GM19239 (cell line): ENCODE data around the gene ACOT8.
"Not testable (repeated sequence)": the region's sequence is repeated elsewhere in the genome, so short reads cannot be mapped to it uniquely, and the experiment has no call there.

Source experiments
- DNase-seq: peaks from one replicate; pipeline ENCODE4 v3.0.0; 2011; ENCODE audit warnings: low spot score; ENCODE audit not compliant: insufficient read length
- FAIRE-seq: peaks from 2 replicates; lab custom pipeline; 2011; peaks lifted over from hg19 to GRCh38; lab: Jason Lieb, UNC

ACOT8 gene

GRCh38 chr20:45888681-45889080 is 31.5 kb upstream of the ACOT8 start:
- FAIRE-seq, result no peak
- no peak for DNase-seq

GRCh38 chr20:45887346-45887715 is 30.1 kb upstream of the ACOT8 start, which contains the start of gene SPATA25:
SPATA25 (minus strand) TSS chr20:45887622; CDS start chr20:45887590, 32 bp downstream.
- DNase-seq, result no peak
- no peak for FAIRE-seq

GRCh38 chr20:45886590-45887345 is 29.6 kb upstream of the ACOT8 start:
- DNase-seq (no peak), FAIRE-seq (no peak)

- FAIRE-seq, result no peak
- DNase-seq, result no peak
Observed at GRCh38 chr20:45883100-45883469, 25.9 kb upstream of the ACOT8 start.

GRCh38 chr20:45882469-45883099 is 25.4 kb upstream of the ACOT8 start:
- FAIRE-seq (no peak), DNase-seq (no peak)

GRCh38 chr20:45880988-45881788 is 24.0 kb upstream of the ACOT8 start, which contains the start of gene ZSWIM1:
ZSWIM1 (plus strand) TSS chr20:45881227; CDS start chr20:45882593, 1,366 bp downstream.
- DNase-seq, result peak; percentile 95
- FAIRE-seq, result peak; percentile 98

GRCh38 chr20:45878076-45878761 is 21.0 kb upstream of the ACOT8 start:
- FAIRE-seq (no peak), DNase-seq (no peak)

- FAIRE-seq (no peak), DNase-seq (no peak)
Observed at GRCh38 chr20:45874576-45874975, 17.4 kb upstream of the ACOT8 start.

- DNase-seq, FAIRE-seq: not testable (repeated sequence)
Observed at GRCh38 chr20:45874104-45874481, 16.9 kb upstream of the ACOT8 start.

GRCh38 chr20:45873409-45874103 is 16.4 kb upstream of the ACOT8 start:
- FAIRE-seq, result no peak

GRCh38 chr20:45872626-45873025 is 15.4 kb upstream of the ACOT8 start:
- no peak for FAIRE-seq
- DNase-seq, result no peak

More at GRCh38 chr20:45873409-45874103, 16.4 kb upstream of the ACOT8 start:
- DNase-seq, result no peak

GRCh38 chr20:45867819-45868176 is 10.6 kb upstream of the ACOT8 start:
- FAIRE-seq (no peak), DNase-seq (no peak)

GRCh38 chr20:45867136-45867818 is 10.1 kb upstream of the ACOT8 start:
- DNase-seq, result no peak

GRCh38 chr20:45866454-45866853 is 9.3 kb upstream of the ACOT8 start:
- DNase-seq (no peak), FAIRE-seq (no peak)

More at GRCh38 chr20:45867136-45867818, 10.1 kb upstream of the ACOT8 start:
- FAIRE-seq, result no peak

GRCh38 chr20:45863543-45864470 is 6.6 kb upstream of the ACOT8 start:
- FAIRE-seq, result no peak
- no peak for DNase-seq

GRCh38 chr20:45861221-45862075 is 4.3 kb upstream of the ACOT8 start:
- FAIRE-seq, result no peak
- DNase-seq, result no peak

GRCh38 chr20:45860560-45861220 is 3.5 kb upstream of the ACOT8 start:
- FAIRE-seq (no peak), DNase-seq (no peak)
